ENCODE results near the gene CDCA8. TPM values are rescaled to one million over a fixed set of nuclear protein-coding genes. Genes with fewer than 3 reads are reported as not detected.
"Not testable (repeated sequence)": the region's sequence is repeated elsewhere in the genome, so short reads cannot be mapped to it uniquely, and the experiment has no call there.

The CDCA8 gene
- total RNA-seq, 1 experiment from 2014 or later = 64.7 TPM

DNA sequence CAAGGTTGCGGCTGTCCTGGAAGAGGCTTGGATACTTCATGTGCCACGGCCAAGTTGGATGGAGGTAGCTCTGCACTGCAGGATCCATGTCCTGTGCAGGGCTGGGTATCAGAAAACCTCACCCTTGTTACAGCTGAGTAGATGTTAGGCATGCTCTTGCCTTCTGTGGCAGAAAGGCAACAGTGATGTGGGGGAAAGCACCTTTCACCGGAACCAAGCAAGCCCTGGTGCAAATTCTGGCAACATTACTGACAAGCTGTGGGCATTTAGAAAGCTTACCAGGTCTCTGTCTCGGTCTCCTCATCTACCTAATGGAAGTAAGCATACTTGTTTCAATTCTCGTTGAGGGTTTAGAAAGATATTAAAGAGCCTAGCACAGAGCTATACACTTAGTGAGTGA lies 14.5 kb upstream of the CDCA8 start:
- H3K36me3 ChIP-seq (ENCODE audit: insufficient read depth, low read length, poor library complexity, severe bottlenecking) = peaks cover 7% of the 10 kb centered on the region
- no peaks in the 10 kb centered on the region for H3K9me3 ChIP-seq (ENCODE audit: low read depth, low read length, poor library complexity, severe bottlenecking)
- H3K4me1 ChIP-seq (ENCODE audit: insufficient read depth, low read length, poor library complexity, severe bottlenecking) = no peaks in the 10 kb centered on the region
- no peak overlapping the region for H3K4me3 ChIP-seq (ENCODE audit: low read depth, low read length, poor library complexity, severe bottlenecking)
- ChIA-PET POLR2A (ENCODE audit: low non-redundant PET) (no interaction called here), CTCF (no interaction called here)
- TF ChIP-seq, protein P1, sequence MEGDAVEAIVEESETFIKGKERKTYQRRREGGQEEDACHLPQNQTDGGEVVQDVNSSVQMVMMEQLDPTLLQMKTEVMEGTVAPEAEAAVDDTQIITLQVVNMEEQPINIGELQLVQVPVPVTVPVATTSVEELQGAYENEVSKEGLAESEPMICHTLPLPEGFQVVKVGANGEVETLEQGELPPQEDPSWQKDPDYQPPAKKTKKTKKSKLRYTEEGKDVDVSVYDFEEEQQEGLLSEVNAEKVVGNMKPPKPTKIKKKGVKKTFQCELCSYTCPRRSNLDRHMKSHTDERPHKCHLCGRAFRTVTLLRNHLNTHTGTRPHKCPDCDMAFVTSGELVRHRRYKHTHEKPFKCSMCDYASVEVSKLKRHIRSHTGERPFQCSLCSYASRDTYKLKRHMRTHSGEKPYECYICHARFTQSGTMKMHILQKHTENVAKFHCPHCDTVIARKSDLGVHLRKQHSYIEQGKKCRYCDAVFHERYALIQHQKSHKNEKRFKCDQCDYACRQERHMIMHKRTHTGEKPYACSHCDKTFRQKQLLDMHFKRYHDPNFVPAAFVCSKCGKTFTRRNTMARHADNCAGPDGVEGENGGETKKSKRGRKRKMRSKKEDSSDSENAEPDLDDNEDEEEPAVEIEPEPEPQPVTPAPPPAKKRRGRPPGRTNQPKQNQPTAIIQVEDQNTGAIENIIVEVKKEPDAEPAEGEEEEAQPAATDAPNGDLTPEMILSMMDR (conservative IDR thresholded peaks at IDR 0.05; ENCODE audit: low read depth, low read length) = no peak
- no peak for TF ChIP-seq EZH2 (IDR thresholded peaks at IDR 0.05; ENCODE audit: borderline replicate concordance, low read depth, low read length, poor library complexity, severe bottlenecking)
- H3K27me3 ChIP-seq (replicated peaks; ENCODE audit: insufficient read depth, low read depth, low read length, poor library complexity) = peaks cover 3% of the 10 kb centered on the region
- intact Hi-C loops (cut with micrococcal nuclease; ENCODE audit: unreplicated experiment) = no loop called here
- no peak for DNase-seq (ENCODE audit: low spot score)
- no TSS peak for BruUV-seq (replicated peaks)
- H3K27ac ChIP-seq (ENCODE audit: low read depth, low read length, poor library complexity, severe bottlenecking) = no peak overlapping the region

DNA sequence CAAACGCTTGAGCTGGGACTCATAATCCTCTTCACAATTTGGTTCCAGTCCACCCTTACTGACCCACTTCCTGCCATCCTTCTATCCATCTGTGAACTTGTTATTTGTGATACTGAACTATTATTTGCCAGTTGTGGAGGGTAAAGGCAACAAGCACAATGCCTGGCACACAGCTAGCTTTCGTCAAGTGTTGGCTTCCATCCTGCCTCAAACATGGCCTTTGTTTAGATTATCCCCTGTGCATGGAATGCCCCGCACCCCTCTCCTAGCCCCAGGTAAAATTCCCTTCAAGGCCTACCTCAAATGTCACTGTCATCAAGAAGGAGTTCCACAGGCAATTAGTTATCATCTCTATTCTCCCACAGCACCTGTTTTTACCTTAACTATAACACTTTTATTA lies 11.4 kb upstream of the CDCA8 start:
- Histone ChIP-seq H3K27me3 (replicated peaks; ENCODE audit: insufficient read depth, low read depth, low read length, poor library complexity) (no peaks in the 10 kb centered on the region), H3K27ac (ENCODE audit: low read depth, low read length, poor library complexity, severe bottlenecking) (no peak overlapping the region), H3K4me3 (ENCODE audit: low read depth, low read length, poor library complexity, severe bottlenecking) (no peak overlapping the region), H3K4me1 (ENCODE audit: insufficient read depth, low read length, poor library complexity, severe bottlenecking) (no peaks in the 10 kb centered on the region), H3K9me3 (ENCODE audit: low read depth, low read length, poor library complexity, severe bottlenecking) (no peaks in the 10 kb centered on the region), H3K36me3 (ENCODE audit: insufficient read depth, low read length, poor library complexity, severe bottlenecking) (peaks cover 28% of the 10 kb centered on the region)
- intact Hi-C loops (cut with micrococcal nuclease; ENCODE audit: unreplicated experiment) = no loop called here
- ChIA-PET POLR2A (ENCODE audit: low non-redundant PET) (no interaction called here), CTCF (interaction anchor here (1.2 kb wide), 1 partner anchor 166 kb away, joined by 3 read pairs; the partner anchor contains the start of gene MEAF6)
- TF ChIP-seq EZH2 (IDR thresholded peaks at IDR 0.05; ENCODE audit: borderline replicate concordance, low read depth, low read length, poor library complexity, severe bottlenecking) = no peak
- no peak for DNase-seq (ENCODE audit: low spot score)
- BruUV-seq (replicated peaks) = no TSS peak

DNA sequence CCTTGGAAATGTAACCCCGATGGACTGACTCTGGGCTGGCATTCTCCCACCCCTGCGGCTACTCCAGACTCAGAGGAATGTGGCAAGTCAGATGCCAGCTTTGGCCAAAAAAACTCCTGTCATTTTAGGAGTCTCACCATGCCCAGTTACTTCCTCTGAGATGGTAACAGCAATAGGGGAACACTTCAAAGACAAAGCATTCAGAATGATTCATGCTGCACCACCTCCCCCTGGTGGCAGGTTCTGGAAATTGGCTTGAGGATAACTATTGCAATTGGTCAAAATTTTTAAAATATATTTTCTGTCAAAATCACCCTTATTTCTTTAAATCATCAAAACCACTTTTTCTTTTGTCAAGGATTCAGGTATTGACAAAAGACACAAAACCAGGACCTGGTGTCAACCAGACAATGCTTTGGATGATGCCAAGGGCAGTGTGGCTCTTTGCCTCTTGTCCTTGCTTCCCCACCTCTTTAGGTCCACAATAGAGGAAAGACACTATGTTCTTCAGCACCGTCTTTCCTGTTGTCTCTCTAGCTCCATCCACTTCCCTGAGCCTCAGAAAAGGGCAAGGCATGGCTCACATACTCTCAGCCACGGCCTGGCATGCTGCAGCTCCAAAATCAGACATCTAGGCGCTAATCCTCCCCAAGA lies 9.9 kb upstream of the CDCA8 start:
- no peaks in the 10 kb centered on the region for H3K9me3 ChIP-seq (ENCODE audit: low read depth, low read length, poor library complexity, severe bottlenecking)
- ChIA-PET POLR2A (ENCODE audit: low non-redundant PET) (no interaction called here), CTCF (interaction anchor here (1.1 to 1.2 kb wide), 2 partner anchors 80 to 168 kb away, joined by 3 to 5 read pairs; partner anchors contain the start of gene MEAF6)
- no peak overlapping the region for H3K4me3 ChIP-seq (ENCODE audit: low read depth, low read length, poor library complexity, severe bottlenecking)
- intact Hi-C loops (cut with micrococcal nuclease; ENCODE audit: unreplicated experiment) = loop anchor here (1.0 to 2.0 kb wide), 2 partner anchors 80 to 228 kb away; no protein-coding TSS in a partner anchor
- H3K36me3 ChIP-seq (ENCODE audit: insufficient read depth, low read length, poor library complexity, severe bottlenecking) = peaks cover 37% of the 10 kb centered on the region
- no peaks in the 10 kb centered on the region for H3K4me1 ChIP-seq (ENCODE audit: insufficient read depth, low read length, poor library complexity, severe bottlenecking)
- DNase-seq (ENCODE audit: low spot score) = peak; percentile 69
- TF ChIP-seq, protein P1 (conservative IDR thresholded peaks at IDR 0.05; ENCODE audit: low read depth, low read length) = peak; percentile 91
- no peak for TF ChIP-seq EZH2 (IDR thresholded peaks at IDR 0.05; ENCODE audit: borderline replicate concordance, low read depth, low read length, poor library complexity, severe bottlenecking)
- no peak overlapping the region for H3K27ac ChIP-seq (ENCODE audit: low read depth, low read length, poor library complexity, severe bottlenecking)
- BruUV-seq (replicated peaks) = no TSS peak
- no peaks in the 10 kb centered on the region for H3K27me3 ChIP-seq (replicated peaks; ENCODE audit: insufficient read depth, low read depth, low read length, poor library complexity)

DNA sequence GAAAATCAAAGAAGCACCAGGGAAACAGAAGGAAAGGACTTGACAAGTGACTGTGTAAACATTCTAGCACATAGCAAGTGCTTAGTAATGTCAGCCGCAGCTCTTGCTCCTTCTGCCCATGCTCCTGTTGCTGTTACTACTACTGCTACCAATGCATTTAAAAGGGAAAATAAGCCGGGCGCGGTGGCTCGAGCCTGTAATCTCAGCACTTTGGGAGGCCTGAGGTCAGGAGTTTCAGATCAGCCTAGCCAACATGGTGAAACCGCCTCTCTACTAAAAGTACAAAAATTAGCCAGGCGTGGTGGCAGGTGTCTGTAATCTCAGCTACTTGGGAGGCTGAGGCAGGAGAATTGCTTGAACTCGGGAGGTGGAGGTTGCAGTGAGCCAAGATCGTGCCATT lies 8.1 kb upstream of the CDCA8 start:
- H3K4me3 ChIP-seq (ENCODE audit: low read depth, low read length, poor library complexity, severe bottlenecking); CTCF ChIA-PET; H3K4me1 ChIP-seq (ENCODE audit: insufficient read depth, low read length, poor library complexity, severe bottlenecking); DNase-seq (ENCODE audit: low spot score); BruUV-seq (replicated peaks); H3K27me3 ChIP-seq (replicated peaks; ENCODE audit: insufficient read depth, low read depth, low read length, poor library complexity); intact Hi-C loops (cut with micrococcal nuclease; ENCODE audit: unreplicated experiment); H3K9me3 ChIP-seq (ENCODE audit: low read depth, low read length, poor library complexity, severe bottlenecking); H3K27ac ChIP-seq (ENCODE audit: low read depth, low read length, poor library complexity, severe bottlenecking): not testable (repeated sequence)
- H3K36me3 ChIP-seq (ENCODE audit: insufficient read depth, low read length, poor library complexity, severe bottlenecking) = peaks cover 37% of the 10 kb centered on the region
- POLR2A ChIA-PET (ENCODE audit: low non-redundant PET) = interaction anchor here (0.6 kb wide), 1 partner anchor 88 kb away, joined by 3 read pairs; no protein-coding TSS in a partner anchor

Measured in A673 (cell line).